GM15510 (cell line): ENCODE results near the gene IGFBPL1.

Experiments
- POLR2A ChIP-seq: IDR thresholded peaks from 3 replicates; pipeline ENCODE4 v1.6.1; 2011; ENCODE audit warnings: borderline replicate concordance; ENCODE audit not compliant: insufficient read length; ENCODE audit errors: extremely low read depth

Gene IGFBPL1

GRCh38 chr9:38360839-38361472 lies 63.3 kb downstream of the IGFBPL1 start:
- TF ChIP-seq POLR2A = no peak

- TF ChIP-seq POLR2A = no peak
Observed at GRCh38 chr9:38359689-38360385, 64.4 kb downstream of the IGFBPL1 start.

- TF ChIP-seq POLR2A = no peak
Observed at GRCh38 chr9:38359297-38359653, 65.0 kb downstream of the IGFBPL1 start.

- TF ChIP-seq POLR2A = no peak
Observed at GRCh38 chr9:38358390-38359296, 65.6 kb downstream of the IGFBPL1 start.

GRCh38 chr9:38357350-38358114 lies 66.7 kb downstream of the IGFBPL1 start:
- TF ChIP-seq POLR2A = no peak

- no peak for TF ChIP-seq POLR2A
Observed at GRCh38 chr9:38356851-38357250, 67.4 kb downstream of the IGFBPL1 start.
